K562 (cell line): Measurements from ENCODE around the gene R3HDM2. TPM values are rescaled to one million over a fixed set of nuclear protein-coding genes. Genes with fewer than 3 reads are reported as not detected.

Source experiments
- ATAC-seq: fragments of 200-7000 bp; cut with Tn5 transposase; 3 replicates; pipeline ENCODE4 v1.9.1; 2020; ENCODE audit warnings: moderate library complexity
- BruUV-seq: library from RNA; stranded (reverse); fragments of 400-500 nt; replicated peaks from 2 replicates; lab custom pipeline; 2021; lab: Mats Ljungman, UMichigan
- CTCF ChIA-PET: fragments of 300-600 bp; formaldehyde crosslinking; extraction: SDS; loops from one replicate; lab custom pipeline; 2021; ENCODE audit warnings: low intra/inter-chr PET ratio; lab: Yijun Ruan, JAX
- POLR2A ChIA-PET: fragments of 300-600, 350-650 bp; sonication (Branson Sonifier 250); formaldehyde crosslinking; extraction: SDS; loops from one replicate; lab custom pipeline; 2021; ENCODE audit warnings: antibody characterized with exemption, inconsistent platforms; lab: Yijun Ruan, JAX
- DNase-seq, 4 experiments: peaks; one replicate each; pipeline versions ENCODE4 v3.0.0 to v3.0.0-alpha.2; 2011 to 2018; ENCODE audit warnings: low spot score in 3 of 4, mixed read lengths in 3 of 4; ENCODE audit errors: extremely low read depth in 1 of 4
- FAIRE-seq: peaks from 2 replicates; lab custom pipeline; 2011; peaks lifted over from hg19 to GRCh38; lab: Jason Lieb, UNC
- H2AFZ ChIP-seq: 2 replicates; pipeline ENCODE4 v1.6.0; 2011; ENCODE audit warnings: low read depth, low read length, control low read depth, inconsistent platforms
- H3K27ac ChIP-seq: fragments of 200-600 bp; 3 replicates; pipeline ENCODE4 v1.8.0; 2011; ENCODE audit warnings: low read depth, mild to moderate bottlenecking, control low read depth, inconsistent platforms, low read length, moderate library complexity, mixed read lengths; ENCODE audit errors: extremely low read depth
- H3K27me3 ChIP-seq, 2 experiments: fragments of 300-600 bp in 1 of 2; 2 replicates in 1 of 2; 3 replicates in 1 of 2; pipeline versions ENCODE4 v1.6.0 to v1.8.0; 2011; ENCODE audit warnings: inconsistent platforms in 2 of 2, low read length in 2 of 2, mild to moderate bottlenecking in 1 of 2, mixed read lengths in 1 of 2, moderate library complexity in 1 of 2; ENCODE audit not compliant: control insufficient read depth in 2 of 2, insufficient read depth in 2 of 2
- H3K36me3 ChIP-seq: fragments of 300-600 bp; 3 replicates; pipeline ENCODE4 v1.8.0; 2011; ENCODE audit warnings: mild to moderate bottlenecking, low read length, inconsistent platforms; ENCODE audit not compliant: control insufficient read depth, insufficient read depth
- H3K4me1 ChIP-seq, 2 experiments: fragments of 200-600 bp in 1 of 2; replicated peaks in 1 of 2; 2 replicates in 1 of 2; 3 replicates in 1 of 2; pipeline versions ENCODE4 v1.5.1 to v1.8.0; 2011; ENCODE audit warnings: inconsistent platforms in 2 of 2, low read length in 2 of 2, mild to moderate bottlenecking in 1 of 2, mixed read lengths in 1 of 2, moderate library complexity in 1 of 2; ENCODE audit not compliant: control insufficient read depth in 2 of 2, insufficient read depth in 2 of 2
- H3K4me2 ChIP-seq: 2 replicates; pipeline ENCODE4 v1.6.1; 2011; ENCODE audit warnings: low read length, control low read depth, inconsistent platforms, mixed read lengths; ENCODE audit not compliant: insufficient read depth
- H3K4me3 ChIP-seq: fragments of 200-600 bp; sonication (generic), shearing (Covaris generic); 2 replicates; pipeline ENCODE4 v1.5.1; 2016; ENCODE audit warnings: control low read depth, inconsistent platforms
- H3K79me2 ChIP-seq: fragments of 200-600 bp; 3 replicates; pipeline ENCODE4 v1.8.0; 2011; ENCODE audit warnings: low read length, inconsistent platforms; ENCODE audit not compliant: control insufficient read depth, insufficient read depth
- H3K9ac ChIP-seq, 2 experiments: 2 replicates each; pipeline versions ENCODE4 v1.6.0 to v1.6.1; 2011; ENCODE audit warnings: low read depth in 2 of 2, low read length in 2 of 2, control low read depth in 1 of 2, inconsistent platforms in 1 of 2, mild to moderate bottlenecking in 1 of 2, mixed read lengths in 1 of 2; ENCODE audit not compliant: insufficient read depth in 1 of 2
- H3K9me1 ChIP-seq: one replicate; pipeline ENCODE4 v1.6.0; 2011; ENCODE audit warnings: inconsistent platforms, mild to moderate bottlenecking, low read length, moderate library complexity; ENCODE audit not compliant: control insufficient read depth, insufficient read depth
- H3K9me3 ChIP-seq: replicated peaks from 2 replicates; pipeline ENCODE4 v1.5.1; 2011; ENCODE audit warnings: low read depth, low read length, inconsistent platforms; ENCODE audit not compliant: control insufficient read depth, insufficient read depth
- H4K20me1 ChIP-seq: replicated peaks from 2 replicates; pipeline ENCODE4 v1.6.1; 2011; ENCODE audit warnings: low read length, inconsistent platforms, mixed read lengths; ENCODE audit not compliant: control insufficient read depth, insufficient read depth
- CHD7 ChIP-seq: fragments of 200-600 bp; sonication (generic); IDR thresholded peaks from one replicate; pipeline ENCODE4 v1.6.1; 2012; ENCODE audit warnings: mild to moderate bottlenecking, low read depth, low read length, inconsistent platforms
- CREBBP ChIP-seq: IDR thresholded peaks from one replicate; pipeline ENCODE4 v1.6.1; 2012; ENCODE audit warnings: low read depth, mild to moderate bottlenecking, control low read depth, inconsistent platforms, low read length
- GABPB1 ChIP-seq: sonication (generic); formaldehyde crosslinking; IDR thresholded peaks from 2 replicates; pipeline ENCODE4 v1.8.0; 2022; ENCODE audit warnings: mild to moderate bottlenecking, missing genetic modification reagents
- HDAC6 ChIP-seq: IDR thresholded peaks from 2 replicates; pipeline ENCODE4 v1.6.1; 2012; ENCODE audit warnings: low read depth, mild to moderate bottlenecking, control low read depth, inconsistent platforms, low read length, moderate library complexity
- LARP7 ChIP-seq: fragments of 450-650 bp; IDR thresholded peaks from 2 replicates; pipeline ENCODE4 v1.6.1; 2016
- LEF1 ChIP-seq: fragments of 450-650 bp; IDR thresholded peaks from 2 replicates; pipeline ENCODE4 v1.6.1; 2016; ENCODE audit warnings: mild to moderate bottlenecking
- MAFG ChIP-seq: fragments of 450-650 bp; conservative IDR thresholded peaks from 2 replicates; pipeline ENCODE4 v1.6.1; 2016; ENCODE audit warnings: missing genetic modification characterization, missing compliant biosample characterization
- MXI1 ChIP-seq: IDR thresholded peaks from 2 replicates; pipeline ENCODE4 v1.6.1; 2011; ENCODE audit warnings: low read depth, mild to moderate bottlenecking, improper control_type of control experiment, low read length
- NR1H2 ChIP-seq: sonication (generic); formaldehyde crosslinking; IDR thresholded peaks from 2 replicates; pipeline ENCODE4 v1.4.0; 2020; ENCODE audit warnings: mild to moderate bottlenecking, missing genetic modification reagents
- NR2F6 ChIP-seq: fragments of 450-650 bp; formaldehyde crosslinking; IDR thresholded peaks from 2 replicates; pipeline ENCODE4 v1.4.0; 2020; ENCODE audit warnings: mild to moderate bottlenecking
- OTX1 ChIP-seq: fragments of 450-650 bp; formaldehyde crosslinking; IDR thresholded peaks from 2 replicates; pipeline ENCODE4 v1.4.0; 2022; ENCODE audit warnings: mild to moderate bottlenecking
- SREBF2 ChIP-seq: sonication (generic); formaldehyde crosslinking; IDR thresholded peaks from 2 replicates; pipeline ENCODE4 v1.4.0; 2020; ENCODE audit warnings: mild to moderate bottlenecking, missing genetic modification reagents
- ZBTB17 ChIP-seq: fragments of 450-650 bp; formaldehyde crosslinking; IDR thresholded peaks from 2 replicates; pipeline ENCODE4 v1.4.0; 2020; ENCODE audit warnings: mild to moderate bottlenecking
- ZFPM2 ChIP-seq: fragments of 250-450 bp; sonication (Bioruptor Pico); IDR thresholded peaks from 2 replicates; pipeline ENCODE4 v1.5.1; 2022; ENCODE audit warnings: mild to moderate bottlenecking
- ZNF766 ChIP-seq: fragments of 200-800 bp; sonication (Bioruptor generic); conservative IDR thresholded peaks from 2 replicates; pipeline ENCODE4 v1.6.1; 2016; ENCODE audit warnings: missing genetic modification characterization, missing compliant biosample characterization
- ZNF778 ChIP-seq: fragments of 450-650 bp; formaldehyde crosslinking; IDR thresholded peaks from 2 replicates; pipeline ENCODE4 v1.4.0; 2020; ENCODE audit warnings: mild to moderate bottlenecking, moderate library complexity
- WGBS: fragments of 100-300 bp; shearing (Covaris generic); methylation state at CpG from one replicate; pipeline ENCODE4 v1.1.6; 2016; ENCODE audit warnings: low coverage, mixed read lengths; ENCODE audit not compliant: insufficient coverage; ENCODE audit errors: missing lambda C conversion rate; 5-methylcytosine and 5-hydroxymethylcytosine counted together
- in situ Hi-C: fragments of 300-500 bp; cut with MboI; formaldehyde crosslinking; loops from 4 replicates; pipeline ENCODE4 v1.15.0; 2018; ENCODE audit warnings: inconsistent platforms, mixed read lengths
- intact Hi-C: fragments of 100-400 bp; cut with micrococcal nuclease; formaldehyde crosslinking; loops from 2 replicates; pipeline ENCODE4 v1.14.2; 2022
- polyA plus RNA-seq, 8 experiments: library from polyadenylated mRNA; depleted of rRNA in 4 of 8; stranded (reverse) in 5 of 8; unstranded in 3 of 8; fragments of >200 nt; fragmentation: Nextera tagmentation in 2 of 8; fragmentation: Illumina TruSeq in 1 of 8; extraction: Ambion mirVana in 2 of 8; extraction: Trizol in 1 of 8; gene quantifications; 2 replicates each; pipeline versions ENCODE4 v1.2.1 to v1.2.3, GENCODE V29; 2011 to 2014; ENCODE audit warnings: inconsistent platforms in 1 of 8, missing spikeins in 1 of 8
- total RNA-seq, 7 experiments: library from RNA; depleted of rRNA in 6 of 7; stranded (reverse); fragments of >200 nt in 6 of 7; fragmentation: Illumina TruSeq in 2 of 7; extraction: Trizol in 2 of 7; gene quantifications; 2 replicates each; pipeline versions ENCODE4 v1.2.1 to v1.2.3, GENCODE V29; 2011 to 2021; ENCODE audit warnings: low replicate concordance in 1 of 7

R3HDM2 gene
- total and polyA plus RNA-seq, 9 of the 15 experiments (the other 6 are each of a cell fraction or from before 2014, with no cell fraction given), result 3.3 to 18.8 (median 9.0) TPM

- Histone ChIP-seq H4K20me1 (no peaks in the 10 kb centered on the region), H3K36me3 (0 out of 3 replicates have a peak, but pooled peaks cover 3% of the 10 kb centered on the region), H3K4me1 (no peaks in the 10 kb centered on the region), H3K79me2 (no peaks in the 10 kb centered on the region), H3K9ac (no peak overlapping the region), H3K9me1 (no peaks in the 10 kb centered on the region), H3K27me3 (no peaks in the 10 kb centered on the region), H3K4me3 (no peak overlapping the region), H2AFZ (no peak overlapping the region), H3K27ac (no peak overlapping the region), H3K9me3 (no peaks in the 10 kb centered on the region), H3K4me2 (no peak overlapping the region)
- FAIRE-seq (peak; percentile 26), DNase-seq (no peak), ATAC-seq (no peak)
- no TSS peak for BruUV-seq
- WGBS, result 80% methylated on average over 5 of the region's 5 CpGs
- intact Hi-C loops, result no loop called here
- POLR2A ChIA-PET, result no interaction called here
- TF ChIP-seq SREBF2 (CRISPR knock-in tag) (no peak), ZNF778 (CRISPR knock-in tag) (no peak), ZNF766 (CRISPR knock-in tag) (no peak), ZFPM2 (CRISPR knock-in tag) (no peak), MAFG (no peak), ZBTB17 (CRISPR knock-in tag) (no peak), CREBBP (no peak), HDAC6 (no peak), GABPB1 (no peak), LARP7 (no peak), NR1H2 (CRISPR knock-in tag) (no peak), LEF1 (no peak), NR2F6 (CRISPR knock-in tag) (no peak), OTX1 (CRISPR knock-in tag) (no peak), CHD7 (no peak), MXI1 (no peak)
- in situ Hi-C loops, result no loop called here
- CTCF ChIA-PET, result no interaction called here
Measured at GRCh38 chr12:57330992-57331391, 99.9 kb downstream of the R3HDM2 start.
